Immature natural killer cell (primary cell): Measurements from ENCODE around the gene HEG1. TPM values are rescaled to one million over a fixed set of nuclear protein-coding genes. Genes with fewer than 3 reads are reported as not detected.
A peak's percentile ranks its signal among the peaks of the same experiment; 100 is the strongest.

Source experiments
- DNase-seq, 3 donors: peaks; one replicate each; pipeline ENCODE4 v3.0.0; 2022; ENCODE audit warnings: mixed read lengths in 1 of 3
- H3K27ac Mint-ChIP-seq, 6 donors: one replicate each; pipeline ENCODE4 v1.8.0; 2020; ENCODE audit warnings: mixed read lengths in 6 of 6, mild to moderate bottlenecking in 5 of 6, inconsistent platforms in 4 of 6, moderate library complexity in 3 of 6
- H3K27me3 Mint-ChIP-seq, 3 donors: one replicate each; pipeline ENCODE4 v1.8.0; 2020 to 2021; ENCODE audit warnings: low read depth in 3 of 3, mild to moderate bottlenecking in 3 of 3, mixed read lengths in 3 of 3, moderate library complexity in 3 of 3, inconsistent platforms in 1 of 3
- H3K36me3 Mint-ChIP-seq, 3 donors: one replicate each; pipeline ENCODE4 v1.8.0; 2020; ENCODE audit warnings: mixed read lengths in 3 of 3, inconsistent platforms in 2 of 3, mild to moderate bottlenecking in 2 of 3
- H3K4me1 Mint-ChIP-seq, 2 donors: one replicate each; pipeline ENCODE4 v1.8.0; 2020; ENCODE audit warnings: inconsistent platforms in 2 of 2, mild to moderate bottlenecking in 2 of 2, mixed read lengths in 2 of 2, moderate library complexity in 1 of 2
- H3K4me3 Mint-ChIP-seq, 5 donors: one replicate each; pipeline ENCODE4 v1.8.0; 2020; ENCODE audit warnings: mild to moderate bottlenecking in 5 of 5, mixed read lengths in 5 of 5, inconsistent platforms in 3 of 5, moderate library complexity in 3 of 5
- H3K9me3 Mint-ChIP-seq, 6 donors: one replicate each; pipeline ENCODE4 v1.8.0; 2020; ENCODE audit warnings: mild to moderate bottlenecking in 6 of 6, mixed read lengths in 6 of 6, inconsistent platforms in 4 of 6, moderate library complexity in 3 of 6
- polyA plus RNA-seq, 3 donors: library from polyadenylated mRNA; unstranded; fragments of 300-500 nt; fragmentation: Illumina TruSeq; gene quantifications; one replicate each; pipeline ENCODE4 v1.2.3, GENCODE V29; 2021

Gene HEG1
- polyA plus RNA-seq, 3 donors from 2014 or later: 2.1 to 12.1 (median 4.9) TPM

DNA sequence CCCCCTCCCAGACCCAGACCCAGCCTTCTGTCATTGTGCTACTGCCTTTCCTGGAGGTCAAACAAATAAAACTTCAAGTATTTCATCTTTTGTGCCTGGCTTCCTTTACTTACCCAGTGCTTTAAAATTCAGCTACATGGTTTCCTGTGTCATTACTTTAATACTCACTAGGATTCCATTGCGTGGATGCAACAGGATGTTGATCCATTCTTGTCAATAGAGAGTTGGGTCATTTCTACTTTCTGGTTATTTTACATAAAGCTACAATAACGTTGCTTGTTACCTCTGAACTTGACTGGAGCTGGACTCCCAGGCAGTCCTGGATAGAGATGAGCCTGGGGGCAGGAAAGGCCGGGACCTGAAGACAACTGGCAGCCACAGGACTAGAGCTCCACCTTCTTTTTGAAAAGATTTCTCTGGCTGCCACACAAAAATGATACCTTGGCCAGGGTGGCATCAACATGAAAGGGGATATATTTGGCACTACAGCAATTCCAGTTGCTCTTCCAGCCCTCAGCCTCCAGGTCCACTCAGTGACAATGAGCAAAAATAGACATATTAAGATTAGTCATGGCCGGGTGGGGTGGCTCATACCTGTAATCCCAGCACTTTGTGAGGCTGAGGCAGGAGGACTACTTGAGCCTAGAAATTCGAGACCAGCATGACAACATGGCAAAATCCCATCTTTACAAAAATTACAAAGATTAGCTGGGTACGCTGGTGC is 23.3 kb upstream of the HEG1 start:
- Mint-ChIP-seq H3K27ac (peak overlapping the region in 1 of 6 donors; percentile 15), H3K36me3 (peaks cover 0 to 6% (median 0%) of the 10 kb centered on the region in 3 donors), H3K9me3 (no peaks in the 10 kb centered on the region), H3K4me3 (no peak overlapping the region), H3K4me1 (peaks cover 39 to 49% of the 10 kb centered on the region in 2 donors), H3K27me3 (peaks cover 0 to 5% (median 2%) of the 10 kb centered on the region in 3 donors)
- no peak for DNase-seq

DNA sequence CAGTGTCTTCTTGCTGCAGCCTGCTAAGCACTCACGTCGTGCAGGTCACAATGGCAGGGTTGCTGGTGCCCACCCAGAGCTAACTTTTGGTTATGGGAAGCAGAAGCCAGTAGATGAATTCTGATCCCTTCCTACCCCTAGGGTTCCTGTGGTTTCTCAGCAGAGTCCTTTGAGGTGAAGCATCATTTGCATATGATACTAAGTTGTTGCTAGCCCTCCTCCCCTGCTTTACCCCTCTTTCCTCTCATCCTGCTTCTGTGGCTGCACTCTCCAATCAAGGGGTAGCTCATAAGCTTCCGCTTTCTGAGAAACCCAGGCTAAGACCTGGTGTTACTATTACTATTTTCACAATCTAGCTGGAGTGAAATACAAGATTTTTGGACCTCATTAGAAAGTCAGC is 22.1 kb upstream of the HEG1 start:
- no peak for DNase-seq
- Mint-ChIP-seq H3K36me3 (peaks cover 0 to 3% (median 0%) of the 10 kb centered on the region in 3 donors), H3K27ac (no peak overlapping the region), H3K9me3 (no peaks in the 10 kb centered on the region), H3K4me3 (no peak overlapping the region), H3K4me1 (peaks cover 39 to 49% of the 10 kb centered on the region in 2 donors), H3K27me3 (peaks cover 0 to 2% (median 2%) of the 10 kb centered on the region in 3 donors)

DNA sequence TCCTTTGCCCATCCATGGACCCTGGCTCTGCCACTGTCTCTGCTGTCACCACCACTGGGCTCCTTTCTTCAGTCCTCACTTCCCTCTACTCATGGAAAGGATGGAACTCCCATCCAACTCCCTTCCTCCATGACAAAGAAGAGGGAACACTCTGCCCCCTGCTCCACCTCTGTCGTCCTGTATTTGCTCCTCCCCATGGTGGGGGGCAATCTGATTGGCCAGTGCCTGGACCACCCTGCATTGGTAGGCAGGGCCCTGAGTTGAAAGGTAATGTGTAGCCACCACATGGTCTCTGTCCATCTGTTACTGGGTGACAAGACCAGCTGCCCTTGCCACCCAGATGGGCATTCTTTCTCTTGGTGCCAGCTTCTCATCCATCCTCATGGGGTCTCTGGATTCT is 20.7 kb upstream of the HEG1 start:
- Mint-ChIP-seq H3K4me1 (peaks cover 39 to 49% of the 10 kb centered on the region in 2 donors), H3K9me3 (no peaks in the 10 kb centered on the region), H3K27ac (peak overlapping the region in 3 of 6 donors; percentile 31 to 40 (median 40)), H3K27me3 (peaks cover 0 to 2% (median under 1%) of the 10 kb centered on the region in 3 donors), H3K36me3 (no peaks in the 10 kb centered on the region), H3K4me3 (peak overlapping the region in 1 of 5 donors; percentile 42)
- no peak for DNase-seq

DNA sequence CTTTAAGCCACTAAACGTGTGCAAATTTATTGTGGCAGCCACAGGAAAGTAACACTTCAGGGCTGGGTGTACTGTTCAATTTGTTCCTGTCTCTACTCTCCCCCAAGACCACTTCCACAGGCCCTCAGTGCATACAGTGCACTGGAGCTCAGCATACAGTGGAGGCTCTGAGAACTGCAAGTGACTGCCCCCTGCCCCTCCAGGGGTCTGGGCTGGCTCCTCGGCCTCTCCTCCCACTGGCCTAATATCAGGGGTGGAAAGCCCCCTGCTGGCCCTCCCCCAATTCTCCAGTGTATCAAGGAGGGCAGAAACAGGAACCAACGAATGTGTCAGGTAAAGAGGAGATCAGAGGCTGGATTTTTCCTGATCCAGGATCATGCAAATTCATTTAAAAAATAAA is 19.9 kb upstream of the HEG1 start:
- Mint-ChIP-seq H3K4me3 (peak overlapping the region in 4 of 5 donors; percentile 3 to 21 (median 8)), H3K36me3 (no peaks in the 10 kb centered on the region), H3K27ac (peak overlapping the region in 5 of 6 donors; percentile 3 to 58 (median 36))

DNA sequence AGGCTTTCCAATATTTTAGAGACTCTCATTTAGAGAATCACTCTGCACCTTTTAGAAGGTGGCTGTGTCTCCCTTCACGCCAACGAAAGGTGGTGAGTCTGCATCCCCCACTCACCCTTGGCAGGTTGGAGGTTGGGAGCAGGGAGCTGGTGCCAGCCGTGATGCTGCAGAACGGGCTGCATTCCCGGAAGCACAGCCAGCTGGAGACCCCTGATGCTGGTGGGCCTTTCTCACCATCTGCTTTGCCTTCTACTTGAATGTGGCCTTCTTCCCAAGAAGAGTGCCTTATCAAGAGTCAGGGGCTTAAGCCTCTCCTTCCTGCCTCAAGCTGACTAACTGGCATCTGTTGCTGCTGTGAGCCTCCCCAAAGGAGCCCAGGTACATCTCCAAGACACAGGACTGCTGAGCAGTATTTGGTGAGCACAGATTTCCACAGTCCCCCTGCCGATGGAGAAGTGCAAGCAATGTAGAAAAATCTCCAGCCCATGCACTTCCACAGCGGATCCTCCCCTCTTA is 17.7 kb upstream of the HEG1 start:
- H3K36me3 Mint-ChIP-seq: no peaks in the 10 kb centered on the region
- no peak overlapping the region for H3K27ac Mint-ChIP-seq
- H3K9me3 Mint-ChIP-seq: no peaks in the 10 kb centered on the region
- H3K27me3 Mint-ChIP-seq: peaks cover 0 to 2% (median 0%) of the 10 kb centered on the region in 3 donors
- DNase-seq: no peak
- H3K4me3 Mint-ChIP-seq: no peak overlapping the region
- H3K4me1 Mint-ChIP-seq: peaks cover 48 to 53% of the 10 kb centered on the region in 2 donors

More for the DNA sequence above, 19.9 kb upstream of the HEG1 start:
- peak; percentile 34 to 43 (median 38) for DNase-seq
- Mint-ChIP-seq H3K27me3 (peaks cover 0 to 2% (median 0%) of the 10 kb centered on the region in 3 donors), H3K4me1 (peaks cover 39 to 49% of the 10 kb centered on the region in 2 donors), H3K9me3 (no peaks in the 10 kb centered on the region)

DNA sequence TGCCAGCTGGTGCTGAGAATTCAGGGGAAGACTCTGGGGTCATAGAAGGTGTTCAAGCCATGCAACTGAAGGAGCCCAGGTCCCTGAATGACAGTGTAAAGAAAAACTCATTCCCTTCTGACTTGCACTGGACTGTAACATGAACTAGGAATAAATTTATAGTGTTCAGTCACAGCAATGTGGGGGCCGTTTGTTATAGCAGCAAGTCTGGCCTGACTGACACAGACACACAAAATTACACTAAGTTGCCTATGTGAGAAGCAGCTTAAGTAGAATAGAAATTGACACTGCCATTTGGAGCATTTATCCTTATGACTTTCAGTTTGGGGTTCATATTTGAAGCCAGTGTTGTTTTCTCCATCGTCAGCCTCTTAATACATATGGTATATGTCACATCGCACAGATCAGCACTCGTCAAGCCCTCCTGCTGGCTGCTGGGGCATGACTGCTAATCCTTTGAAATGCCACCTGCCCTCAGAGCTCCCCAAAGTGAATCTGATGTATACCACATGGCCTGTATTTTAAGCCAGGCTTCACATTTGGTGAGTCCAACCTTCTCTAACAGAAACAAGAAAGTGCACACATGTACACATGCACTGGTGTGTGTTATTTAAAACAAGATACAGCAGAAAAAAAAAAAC is 17.1 kb upstream of the HEG1 start:
- H3K9me3 Mint-ChIP-seq: no peaks in the 10 kb centered on the region
- peaks cover 43 to 47% of the 10 kb centered on the region in 2 donors for H3K4me1 Mint-ChIP-seq
- DNase-seq: no peak
- peak overlapping the region in 1 of 6 donors; percentile 61 for H3K27ac Mint-ChIP-seq
- peaks cover 0 to 2% (median 0%) of the 10 kb centered on the region in 3 donors for H3K27me3 Mint-ChIP-seq
- H3K4me3 Mint-ChIP-seq: no peak overlapping the region
- H3K36me3 Mint-ChIP-seq: no peaks in the 10 kb centered on the region

DNA sequence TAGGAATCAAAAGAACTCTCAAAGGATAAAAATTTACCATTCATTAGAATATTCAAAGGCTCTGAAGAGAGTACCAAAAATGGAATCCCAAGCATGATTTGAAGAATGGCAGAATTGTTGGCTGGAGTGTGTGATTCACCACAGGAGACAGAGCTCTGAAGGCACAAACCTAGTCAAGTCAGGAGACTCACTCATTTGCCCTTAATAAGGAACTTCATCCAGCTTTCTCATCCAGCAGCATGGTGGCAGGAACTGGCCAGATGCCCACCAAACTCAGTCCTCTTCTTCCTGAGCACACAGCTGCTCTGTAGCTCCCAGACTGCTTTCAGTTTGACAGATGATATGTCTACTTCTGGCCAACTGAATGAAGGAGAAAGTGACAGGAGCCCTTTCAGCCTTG is 16.5 kb upstream of the HEG1 start:
- no peaks in the 10 kb centered on the region for H3K9me3 Mint-ChIP-seq
- no peak for DNase-seq
- peaks cover 38 to 41% of the 10 kb centered on the region in 2 donors for H3K4me1 Mint-ChIP-seq
- no peaks in the 10 kb centered on the region for H3K36me3 Mint-ChIP-seq
- H3K27ac Mint-ChIP-seq: no peak overlapping the region
- peaks cover 0 to 2% (median 0%) of the 10 kb centered on the region in 3 donors for H3K27me3 Mint-ChIP-seq
- H3K4me3 Mint-ChIP-seq: no peak overlapping the region

DNA sequence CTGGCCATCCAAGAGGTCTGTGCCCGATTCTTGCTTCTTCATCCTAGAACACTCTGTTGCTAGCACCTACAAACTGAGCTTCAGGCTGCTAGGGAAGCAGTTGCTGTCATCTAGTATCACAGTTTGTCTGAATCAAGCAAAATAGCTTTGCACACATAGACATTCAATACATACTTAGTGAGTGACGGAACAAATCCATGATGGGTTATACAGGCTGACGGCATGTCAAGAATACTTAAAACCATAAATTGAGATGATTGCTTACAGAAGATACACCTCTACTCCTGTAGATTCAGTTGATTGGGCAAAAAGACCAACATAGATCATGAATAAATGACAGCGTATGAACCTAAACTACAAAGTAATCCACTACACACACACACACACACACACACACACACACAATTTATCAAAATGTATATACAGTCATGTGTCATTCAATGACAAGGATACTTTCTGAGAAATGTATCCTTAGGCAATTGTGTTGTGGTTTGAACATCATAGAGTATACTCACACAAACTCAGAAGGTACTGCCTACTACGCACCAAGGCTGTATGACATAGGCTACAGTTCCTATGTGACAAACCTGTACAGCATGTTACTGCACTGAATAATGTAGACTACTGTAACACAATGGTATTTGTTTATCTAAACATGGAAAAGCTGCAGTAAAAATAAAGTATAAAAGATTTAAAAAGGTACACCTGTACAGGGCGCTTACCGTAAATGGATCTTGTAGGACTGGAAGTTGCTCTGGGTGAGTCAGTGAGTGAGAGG is 14.4 kb upstream of the HEG1 start:
- Mint-ChIP-seq H3K9me3 (no peaks in the 10 kb centered on the region), H3K36me3 (no peaks in the 10 kb centered on the region), H3K27me3 (no peaks in the 10 kb centered on the region), H3K4me1 (peaks cover 20 to 22% of the 10 kb centered on the region in 2 donors), H3K27ac (peak overlapping the region in 1 of 6 donors; percentile 55), H3K4me3 (no peak overlapping the region)
- DNase-seq: no peak

DNA sequence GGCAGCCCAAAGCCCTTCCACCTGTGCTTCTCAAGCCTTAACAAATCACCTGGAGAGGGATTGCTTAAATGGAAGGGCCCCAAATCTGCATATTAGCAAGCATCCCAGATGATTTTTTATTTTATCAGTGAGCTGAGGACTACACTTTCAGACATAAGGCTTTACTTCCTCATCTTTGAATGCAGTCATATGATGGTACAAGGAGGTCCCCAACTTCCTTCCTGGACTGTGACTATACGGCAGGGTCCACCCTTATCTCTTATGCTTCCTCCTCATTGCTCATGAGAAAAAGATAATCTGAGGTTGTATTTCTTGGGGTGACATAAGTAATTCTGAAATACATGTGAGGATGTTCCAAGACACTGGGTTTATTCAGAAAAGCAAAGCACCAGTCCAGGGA is 13.7 kb upstream of the HEG1 start:
- H3K9me3 Mint-ChIP-seq: no peaks in the 10 kb centered on the region
- peaks cover 13 to 15% of the 10 kb centered on the region in 2 donors for H3K4me1 Mint-ChIP-seq
- H3K4me3 Mint-ChIP-seq: no peak overlapping the region
- no peaks in the 10 kb centered on the region for H3K27me3 Mint-ChIP-seq
- H3K27ac Mint-ChIP-seq: peak overlapping the region in 4 of 6 donors; percentile 16 to 55 (median 26)
- no peak for DNase-seq
- H3K36me3 Mint-ChIP-seq: no peaks in the 10 kb centered on the region

DNA sequence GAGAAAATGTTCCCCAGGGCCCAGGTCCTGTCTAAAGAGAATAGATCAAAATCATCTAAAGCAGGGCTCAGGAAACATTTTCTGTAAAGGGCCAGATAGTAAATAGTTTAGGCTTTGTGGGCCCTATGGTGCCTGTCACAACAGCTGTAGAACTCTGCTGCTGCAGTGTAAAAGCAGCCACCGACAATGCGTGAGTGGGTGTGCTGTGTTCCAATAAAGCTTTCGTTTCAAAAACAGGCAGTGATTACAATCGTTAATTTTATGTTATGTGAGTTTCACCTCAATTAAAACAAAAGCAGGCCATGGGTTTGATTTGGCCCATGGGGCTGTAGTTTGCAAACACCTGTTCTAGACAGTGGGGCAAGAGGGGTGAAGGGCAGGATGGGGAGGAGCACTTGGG is 12.5 kb upstream of the HEG1 start:
- no peak for DNase-seq
- H3K9me3 Mint-ChIP-seq: no peaks in the 10 kb centered on the region
- H3K27me3 Mint-ChIP-seq: peaks cover 0 to 3% (median 2%) of the 10 kb centered on the region in 3 donors
- no peak overlapping the region for H3K4me3 Mint-ChIP-seq
- H3K27ac Mint-ChIP-seq: no peak overlapping the region
- H3K4me1 Mint-ChIP-seq: peaks cover 13 to 14% of the 10 kb centered on the region in 2 donors
- peaks cover 0 to 4% (median 0%) of the 10 kb centered on the region in 3 donors for H3K36me3 Mint-ChIP-seq

DNA sequence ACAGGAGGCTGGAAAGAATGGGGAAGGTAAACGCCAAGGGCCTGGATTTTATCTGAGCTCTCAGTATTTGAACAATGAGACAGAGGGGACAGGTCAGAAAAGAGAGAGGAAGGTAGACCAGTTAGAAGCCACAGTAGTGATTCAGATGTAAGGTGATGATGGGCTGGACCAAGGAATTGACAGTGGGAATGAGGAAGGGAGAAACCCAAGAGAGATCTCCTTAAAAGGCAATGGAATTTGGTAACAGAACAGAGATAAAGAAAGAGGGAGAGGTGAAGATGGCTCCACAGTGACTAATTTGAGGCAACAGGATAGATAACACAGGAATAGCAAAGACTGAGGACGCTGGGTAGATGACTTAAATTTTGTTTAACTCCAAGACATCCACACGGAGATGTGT is 11.4 kb upstream of the HEG1 start:
- DNase-seq: no peak
- Mint-ChIP-seq H3K4me3 (no peak overlapping the region), H3K27ac (no peak overlapping the region), H3K4me1 (peaks cover 13 to 14% of the 10 kb centered on the region in 2 donors), H3K9me3 (no peaks in the 10 kb centered on the region), H3K27me3 (peaks cover 0 to 3% (median 2%) of the 10 kb centered on the region in 3 donors), H3K36me3 (peaks cover 0 to 4% (median 0%) of the 10 kb centered on the region in 3 donors)

DNA sequence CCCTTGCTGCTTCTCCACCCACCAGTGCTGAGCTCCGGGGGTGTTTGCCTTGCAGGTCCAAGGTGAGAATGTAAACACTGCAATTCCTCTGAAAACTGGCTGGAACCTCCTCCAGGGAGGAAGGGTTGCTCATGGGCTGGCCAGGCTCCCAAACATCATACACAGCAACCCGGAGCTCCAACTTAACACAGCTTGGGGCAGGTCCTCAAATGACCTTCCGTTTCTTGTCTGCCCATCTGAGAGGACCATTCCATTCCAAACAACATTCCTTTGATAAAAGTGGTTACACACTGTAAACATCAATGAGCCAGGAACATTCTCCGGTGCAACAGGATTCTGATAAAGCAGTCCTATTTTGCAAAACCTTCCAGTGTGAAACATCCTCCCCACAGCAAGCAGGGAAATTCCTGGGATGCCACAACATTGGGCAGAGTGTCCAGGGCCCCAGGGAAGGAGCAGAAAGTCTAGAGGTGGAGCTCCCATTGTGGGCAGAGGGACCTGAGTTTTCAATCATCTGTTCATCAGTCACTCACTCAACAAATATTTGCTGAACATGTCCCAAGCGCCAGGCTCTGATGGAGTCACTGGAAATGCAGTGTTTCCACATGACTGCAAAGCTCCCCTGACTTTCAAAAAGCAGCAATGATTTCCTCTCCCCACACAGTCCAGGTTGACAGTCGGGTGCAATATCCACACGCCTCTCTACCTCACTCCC is 7.3 kb upstream of the HEG1 start:
- Mint-ChIP-seq H3K9me3 (no peaks in the 10 kb centered on the region), H3K4me3 (no peak overlapping the region), H3K27me3 (peaks cover 3 to 12% (median 7%) of the 10 kb centered on the region in 3 donors), H3K27ac (no peak overlapping the region), H3K36me3 (peaks cover 0 to 8% (median 0%) of the 10 kb centered on the region in 3 donors), H3K4me1 (no peaks in the 10 kb centered on the region)
- no peak for DNase-seq

DNA sequence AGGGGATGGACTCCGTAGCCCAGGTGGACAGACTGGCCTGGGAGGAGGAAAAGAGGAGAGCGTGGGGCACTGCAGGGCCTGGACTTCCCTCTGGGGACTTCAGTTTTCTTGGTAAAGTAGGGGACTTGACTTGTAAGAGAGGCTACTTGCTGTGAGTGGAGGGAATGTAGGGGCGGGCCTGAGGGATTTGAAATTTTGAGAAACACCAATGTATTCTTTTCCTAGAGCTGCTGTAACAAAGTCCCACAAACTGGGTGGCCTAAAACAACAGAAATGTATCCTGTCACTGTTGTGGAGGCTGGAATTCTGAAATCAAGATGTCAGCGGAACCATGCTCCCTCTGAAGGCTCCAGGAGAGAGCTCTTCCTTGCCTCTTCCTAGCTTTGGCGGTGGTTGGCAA is 5.8 kb upstream of the HEG1 start:
- peaks cover 0 to 8% (median 0%) of the 10 kb centered on the region in 3 donors for H3K36me3 Mint-ChIP-seq
- DNase-seq: no peak
- no peaks in the 10 kb centered on the region for H3K9me3 Mint-ChIP-seq
- no peak overlapping the region for H3K27ac Mint-ChIP-seq
- peaks cover 5 to 12% (median 7%) of the 10 kb centered on the region in 3 donors for H3K27me3 Mint-ChIP-seq
- H3K4me1 Mint-ChIP-seq: peaks cover 0 to 3% of the 10 kb centered on the region in 2 donors
- no peak overlapping the region for H3K4me3 Mint-ChIP-seq
